SK-N-SH (cell line): ENCODE results near the gene ADAMTS1. TPM values are rescaled to one million over a fixed set of nuclear protein-coding genes. Genes with fewer than 3 reads are reported as not detected.

Experiments
- CTCF ChIA-PET: fragments of 300-600, 350-600 bp; formaldehyde crosslinking; extraction: SDS; loops from one replicate; lab custom pipeline; 2021; lab: Yijun Ruan, JAX
- POLR2A ChIA-PET: fragments of 350-600 bp; sonication (Branson Sonifier 250); formaldehyde crosslinking; extraction: SDS; loops from one replicate; lab custom pipeline; 2020; ENCODE audit warnings: antibody characterized with exemption, inconsistent platforms; lab: Yijun Ruan, JAX
- DNase-seq: peaks from one replicate; pipeline ENCODE4 v3.0.0; 2012
- H2AFZ ChIP-seq: fragments of 200-600 bp; sonication (generic); 2 replicates; pipeline ENCODE4 v1.8.1; 2016; ENCODE audit warnings: antibody characterized with exemption, mild to moderate bottlenecking, low read depth
- H3F3A ChIP-seq: fragments of 200-600 bp; sonication (generic); replicated peaks from 2 replicates; pipeline ENCODE3; 2016; ENCODE audit warnings: antibody characterized with exemption, mild to moderate bottlenecking; ENCODE audit not compliant: insufficient read depth
- H3K27ac ChIP-seq, 2 experiments: fragments of 200-500 bp in 1 of 2; fragments of 200-600 bp in 1 of 2; sonication (Bioruptor generic) in 1 of 2; sonication (generic), shearing (Covaris generic) in 1 of 2; 2 replicates each; pipeline versions ENCODE4 v1.5.1 to v1.6.1; 2014 to 2016; ENCODE audit warnings: low read depth in 2 of 2, inconsistent platforms in 1 of 2, low read length in 1 of 2, mild to moderate bottlenecking in 1 of 2, mixed read lengths in 1 of 2
- H3K27me3 ChIP-seq: fragments of 200-600 bp; sonication (generic), shearing (Covaris generic); 2 replicates; pipeline ENCODE4 v1.6.1; 2016; ENCODE audit warnings: mixed run types; ENCODE audit not compliant: insufficient read depth
- H3K36me3 ChIP-seq, 2 experiments: fragments of 200-500 bp in 1 of 2; fragments of 200-600 bp in 1 of 2; sonication (Bioruptor generic) in 1 of 2; sonication (generic) in 1 of 2; replicated peaks in 1 of 2; 2 replicates each; pipeline versions ENCODE3 to v1.5.1; 2014 to 2016; ENCODE audit warnings: low read length in 1 of 2, mild to moderate bottlenecking in 1 of 2; ENCODE audit not compliant: insufficient read depth in 2 of 2, control insufficient read depth in 1 of 2
- H3K4me1 ChIP-seq, 2 experiments: fragments of 200-500 bp in 1 of 2; fragments of 200-600 bp in 1 of 2; sonication (Bioruptor generic) in 1 of 2; sonication (generic), shearing (Covaris generic) in 1 of 2; 2 replicates each; pipeline versions ENCODE4 v1.5.1 to v1.6.1; 2014 to 2016; ENCODE audit warnings: low read depth in 1 of 2, low read length in 1 of 2, mixed run types in 1 of 2; ENCODE audit not compliant: insufficient read depth in 2 of 2, control insufficient read depth in 1 of 2
- H3K4me2 ChIP-seq: fragments of 200-600 bp; sonication (generic), shearing (Covaris generic); 2 replicates; pipeline ENCODE4 v1.6.1; 2017; ENCODE audit warnings: mixed run types
- H3K4me3 ChIP-seq, 2 experiments: fragments of 200-500 bp in 1 of 2; fragments of 200-600 bp in 1 of 2; sonication (Bioruptor generic) in 1 of 2; sonication (generic), shearing (Covaris generic) in 1 of 2; 2 replicates each; pipeline versions ENCODE4 v1.5.1 to v1.8.1; 2014 to 2016; ENCODE audit warnings: low read depth in 2 of 2, inconsistent platforms in 1 of 2, low read length in 1 of 2, mild to moderate bottlenecking in 1 of 2, mixed read lengths in 1 of 2, moderate library complexity in 1 of 2
- H3K79me2 ChIP-seq: fragments of 200-600 bp; sonication (generic); 2 replicates; pipeline ENCODE4 v1.8.1; 2017; ENCODE audit warnings: mild to moderate bottlenecking; ENCODE audit not compliant: insufficient read depth
- H3K9ac ChIP-seq: fragments of 200-600 bp; sonication (generic); 2 replicates; pipeline ENCODE4 v1.6.1; 2017; ENCODE audit warnings: mixed run types
- H3K9me2 ChIP-seq: fragments of 200-600 bp; sonication (generic); 2 replicates; pipeline ENCODE4 v1.6.1; 2017; ENCODE audit warnings: mixed run types
- H3K9me3 ChIP-seq: fragments of 200-600 bp; sonication (generic); 2 replicates; pipeline ENCODE4 v1.6.1; 2017; ENCODE audit warnings: mixed run types, mild to moderate bottlenecking, moderate library complexity
- H4K20me1 ChIP-seq: fragments of 200-600 bp; sonication (generic); 2 replicates; pipeline ENCODE4 v1.6.1; 2017; ENCODE audit warnings: mild to moderate bottlenecking, mixed run types; ENCODE audit not compliant: insufficient read depth
- CHD2 ChIP-seq: fragments of 150-350 bp; IDR thresholded peaks from 2 replicates; pipeline ENCODE4 v1.6.1; 2018; ENCODE audit warnings: low read length; ENCODE audit not compliant: partially characterized antibody
- CTCF ChIP-seq: fragments of 200-600 bp; sonication (generic); IDR thresholded peaks from 2 replicates; pipeline ENCODE4 v1.6.1; 2017; ENCODE audit warnings: antibody characterized with exemption, mild to moderate bottlenecking, moderate library complexity
- FOXM1 ChIP-seq: IDR thresholded peaks from 2 replicates; pipeline ENCODE4 v1.4.0; 2012; ENCODE audit warnings: low read depth, mild to moderate bottlenecking
- GABPA ChIP-seq: IDR thresholded peaks from 2 replicates; pipeline ENCODE4 v1.4.0; 2012; ENCODE audit warnings: low read depth, mild to moderate bottlenecking
- GATA2 ChIP-seq: sonication (generic); formaldehyde crosslinking; IDR thresholded peaks from 2 replicates; pipeline ENCODE4 v1.5.0; 2020; ENCODE audit warnings: mild to moderate bottlenecking, missing genetic modification reagents
- JUND ChIP-seq: IDR thresholded peaks from 2 replicates; pipeline ENCODE4 v1.4.0; 2012
- MAX ChIP-seq: IDR thresholded peaks from 2 replicates; pipeline ENCODE4 v1.4.0; 2012; ENCODE audit warnings: low read depth
- NRF1 ChIP-seq: IDR thresholded peaks from 2 replicates; pipeline ENCODE4 v1.6.1; 2012; ENCODE audit warnings: low read depth, mild to moderate bottlenecking, low read length
- POLR2AphosphoS5 ChIP-seq: IDR thresholded peaks from 2 replicates; pipeline ENCODE4 v1.6.1; 2012; ENCODE audit warnings: low read depth, low read length
- RCOR1 ChIP-seq: fragments of 150-350 bp; IDR thresholded peaks from 2 replicates; pipeline ENCODE4 v1.6.1; 2017; ENCODE audit warnings: antibody characterized with exemption, low read length
- REST ChIP-seq: IDR thresholded peaks from 2 replicates; pipeline ENCODE4 v1.6.1; 2012; ENCODE audit warnings: mild to moderate bottlenecking, low read depth, low read length, moderate library complexity
- RXRA ChIP-seq: IDR thresholded peaks from 2 replicates; pipeline ENCODE4 v1.4.0; 2012; ENCODE audit warnings: low read depth, mild to moderate bottlenecking, borderline replicate concordance
- SIN3A ChIP-seq: IDR thresholded peaks from 2 replicates; pipeline ENCODE4 v1.6.1; 2012; ENCODE audit warnings: low read depth, mild to moderate bottlenecking, low read length, moderate library complexity, borderline replicate concordance
- SMC3 ChIP-seq: IDR thresholded peaks from 2 replicates; pipeline ENCODE4 v1.6.1; 2012; ENCODE audit warnings: low read depth, low read length, improper control_type of control experiment
- YY1 ChIP-seq: IDR thresholded peaks from 2 replicates; pipeline ENCODE4 v1.4.0; 2012; ENCODE audit warnings: low read depth, mild to moderate bottlenecking
- WGBS: methylation state at CpG from one replicate; pipeline ENCODE4 v1.1.6; 2017; ENCODE audit warnings: low lambda C conversion rate; 5-methylcytosine and 5-hydroxymethylcytosine counted together
- polyA plus RNA-seq, 3 experiments: library from polyadenylated mRNA; depleted of rRNA; stranded (reverse); fragments of >200 nt; gene quantifications; 2 replicates each; pipeline ENCODE4 v1.2.3, GENCODE V29; 2012

ADAMTS1 gene
- polyA plus RNA-seq, 1 of the 3 experiments (the other 2 are of a cell fraction): 137 TPM

- Histone ChIP-seq H3K36me3 (no peaks in the 10 kb centered on the region), H4K20me1 (no peaks in the 10 kb centered on the region), H3K9ac (no peak overlapping the region), H3K4me2 (no peak overlapping the region), H3K9me2 (no peaks in the 10 kb centered on the region), H3F3A (no peaks in the 10 kb centered on the region), H3K27me3 (no peaks in the 10 kb centered on the region), H3K4me3 (no peak overlapping the region), H3K4me1 (no peaks in the 10 kb centered on the region), H3K79me2 (no peaks in the 10 kb centered on the region), H2AFZ (no peak overlapping the region), H3K27ac (no peak overlapping the region), H3K9me3 (no peaks in the 10 kb centered on the region)
- TF ChIP-seq NRF1 (no peak), SMC3 (no peak), MAX (no peak), SIN3A (no peak), GATA2 (CRISPR knock-in tag) (no peak), FOXM1 (no peak), JUND (no peak), CTCF (no peak), POLR2AphosphoS5 (no peak), GABPA (no peak), RCOR1 (no peak), RXRA (no peak), REST (no peak), YY1 (no peak), CHD2 (no peak)
- ChIA-PET CTCF (no interaction called here), POLR2A (no interaction called here)
- no peak for DNase-seq
- 87% methylated on average over 2 of the region's 2 CpGs for WGBS
Measured at GRCh38 chr21:26811482-26811881, 33.7 kb downstream of the ADAMTS1 start.
